ENCODE measurements around the gene CREM.

Gene CREM

DNA sequence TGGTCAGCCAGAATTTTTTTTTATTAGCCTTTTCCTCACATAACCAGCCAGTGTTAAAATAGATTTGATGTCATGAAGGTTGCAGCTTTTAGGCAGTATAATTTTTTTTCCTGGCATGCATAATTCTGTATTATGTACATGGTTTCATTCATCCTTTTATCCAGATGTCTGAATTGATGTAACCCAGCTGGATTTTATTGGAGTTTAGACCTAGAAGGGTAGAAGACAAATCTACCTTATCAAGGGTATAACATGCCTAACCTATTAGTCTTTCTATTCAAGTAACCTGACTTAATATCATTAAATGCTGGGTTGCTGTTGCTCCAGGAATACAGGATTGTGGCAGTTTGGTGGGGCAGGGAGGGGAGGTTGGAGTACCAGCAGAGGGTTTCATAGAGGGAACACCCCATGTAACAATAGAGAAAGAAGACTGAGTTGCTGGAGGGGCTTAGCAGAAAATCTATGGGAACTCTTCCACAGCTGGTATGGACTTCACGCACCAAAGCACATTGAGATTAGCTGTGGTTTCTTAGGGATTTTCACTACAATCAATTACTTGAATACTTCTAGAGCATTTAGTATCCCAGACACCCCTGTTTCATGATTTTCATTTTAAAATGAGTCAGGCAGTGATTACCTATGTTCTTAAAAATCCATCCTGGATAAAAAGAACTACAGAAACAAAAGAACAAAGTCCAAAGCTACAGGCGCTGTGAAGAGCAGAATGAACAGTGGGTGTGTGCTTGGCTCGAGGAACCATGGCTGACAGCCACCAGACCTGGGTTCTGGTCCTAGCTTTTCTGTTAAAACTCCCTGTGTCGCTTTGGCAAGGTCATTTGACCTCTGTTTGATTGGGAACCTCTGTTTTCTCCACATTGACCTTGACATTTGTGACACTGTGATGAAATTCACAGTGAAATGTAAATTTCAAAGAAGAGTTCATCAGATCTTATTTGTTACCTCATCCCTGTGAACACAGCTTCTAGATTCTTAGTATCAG lies 93.5 kb downstream of the CREM start:
- no peak for DNase-seq (ENCODE audit: low spot score)

DNA sequence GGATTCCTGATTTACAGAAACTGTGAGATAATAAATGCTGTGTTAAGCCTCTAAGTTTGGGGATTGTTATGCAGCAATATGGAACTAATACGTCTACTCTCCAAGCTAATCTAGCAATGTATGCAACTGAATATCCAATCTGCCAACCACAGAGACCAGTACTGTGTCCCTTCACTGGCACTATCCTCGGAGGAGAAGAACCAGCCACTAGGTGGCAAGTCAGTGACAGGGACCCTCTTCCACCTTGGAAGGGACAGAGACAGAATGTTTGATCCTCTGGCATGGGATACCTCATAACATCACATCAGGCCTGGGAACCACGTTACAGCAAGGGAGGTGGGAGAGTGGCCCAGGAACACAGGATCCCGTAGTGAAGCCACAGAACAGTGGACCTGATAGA lies 96.4 kb downstream of the CREM start:
- no peak for DNase-seq (ENCODE audit: low spot score)

DNA sequence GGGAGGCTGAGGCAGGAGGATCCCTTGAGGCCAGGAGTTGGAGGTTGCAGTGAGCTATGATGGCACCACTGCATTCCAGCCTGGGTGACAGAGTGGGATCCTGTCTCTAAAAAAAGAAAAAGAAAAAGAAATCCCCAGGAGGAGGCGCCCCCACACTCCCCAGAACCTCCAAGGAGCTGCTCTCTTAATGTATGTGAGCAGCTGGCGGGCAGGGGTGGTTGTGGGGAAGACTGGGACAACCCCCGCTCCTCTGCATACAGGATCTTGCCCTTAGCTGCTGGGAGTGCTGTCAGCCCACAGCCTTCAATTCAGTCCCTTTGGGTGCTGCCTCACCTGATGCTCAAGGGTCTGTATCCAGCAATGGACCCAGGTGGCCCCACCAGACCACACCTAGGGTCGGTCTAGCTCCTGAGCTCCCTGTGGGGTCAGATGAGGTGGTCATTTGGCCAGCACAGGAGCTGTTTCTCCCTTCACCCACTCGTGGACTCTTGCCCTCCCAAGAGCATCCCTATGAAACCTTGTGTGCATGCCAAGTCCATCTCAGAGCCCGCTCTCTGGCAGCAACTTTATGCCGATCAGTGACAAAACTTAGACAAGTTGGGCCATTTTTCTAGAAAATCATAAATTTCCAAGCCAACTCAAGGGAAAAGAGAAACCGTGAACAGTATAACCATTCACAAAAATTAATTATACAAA lies 97.5 kb downstream of the CREM start:
- DNase-seq (ENCODE audit: low spot score): no peak

DNA sequence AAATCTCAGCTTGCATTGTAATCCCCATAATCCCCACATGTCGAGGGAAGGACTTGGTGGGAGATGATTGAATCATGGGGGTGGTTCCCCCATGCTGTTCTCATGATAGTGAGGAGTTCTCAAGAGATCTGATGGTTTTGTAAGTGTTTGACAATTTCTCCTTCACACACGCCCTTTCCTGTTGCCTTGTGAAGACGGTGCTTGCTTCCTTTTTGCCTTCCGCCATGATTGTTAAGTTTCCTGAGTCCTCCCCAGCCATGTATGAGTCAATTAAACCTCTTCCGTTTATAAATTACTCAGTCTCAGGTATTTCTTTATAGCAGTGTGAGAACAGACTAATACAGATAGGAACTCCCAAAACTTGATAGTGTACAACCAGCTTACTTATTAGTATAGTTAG lies 98.6 kb downstream of the CREM start:
- DNase-seq (ENCODE audit: low spot score): no peak

DNA sequence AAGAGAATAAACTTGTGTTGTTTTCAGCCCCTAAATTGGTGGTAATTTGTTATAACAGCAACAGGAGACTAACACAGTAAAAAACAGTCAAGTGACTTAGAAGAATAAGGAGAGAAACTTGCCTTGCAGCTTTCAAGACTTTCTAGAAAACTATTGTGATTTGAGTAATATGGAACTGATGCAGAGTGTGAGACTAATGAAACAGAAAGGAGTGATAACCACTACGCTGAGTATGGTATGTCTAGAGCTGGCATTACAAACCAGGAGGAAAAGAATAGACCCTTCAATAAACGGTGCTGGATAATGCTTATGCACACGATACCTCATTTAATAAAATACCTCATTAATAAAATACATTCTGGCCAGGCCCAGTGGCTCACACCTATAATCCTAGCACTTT lies 99.9 kb downstream of the CREM start:
- no peak for DNase-seq (ENCODE audit: low spot score)

DNA sequence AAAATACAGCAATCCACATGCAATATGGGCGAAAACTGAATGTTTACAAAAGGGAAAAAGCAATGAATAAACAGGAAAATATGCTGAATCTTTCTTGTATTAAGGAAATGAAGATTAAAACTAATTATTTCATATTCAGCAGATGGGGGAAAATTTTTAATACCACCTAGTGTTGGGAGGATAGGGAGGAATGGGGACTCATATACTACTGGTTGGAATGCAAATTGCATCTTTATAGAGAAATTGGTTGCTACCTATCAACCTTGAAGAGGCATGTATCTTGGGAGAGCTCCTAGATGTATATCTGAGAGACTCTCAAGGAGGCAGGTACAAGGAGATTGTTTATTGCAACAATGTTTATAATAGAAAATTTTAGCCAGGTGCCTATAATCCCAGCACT lies 101.4 kb downstream of the CREM start:
- DNase-seq (ENCODE audit: low spot score): no peak

DNA sequence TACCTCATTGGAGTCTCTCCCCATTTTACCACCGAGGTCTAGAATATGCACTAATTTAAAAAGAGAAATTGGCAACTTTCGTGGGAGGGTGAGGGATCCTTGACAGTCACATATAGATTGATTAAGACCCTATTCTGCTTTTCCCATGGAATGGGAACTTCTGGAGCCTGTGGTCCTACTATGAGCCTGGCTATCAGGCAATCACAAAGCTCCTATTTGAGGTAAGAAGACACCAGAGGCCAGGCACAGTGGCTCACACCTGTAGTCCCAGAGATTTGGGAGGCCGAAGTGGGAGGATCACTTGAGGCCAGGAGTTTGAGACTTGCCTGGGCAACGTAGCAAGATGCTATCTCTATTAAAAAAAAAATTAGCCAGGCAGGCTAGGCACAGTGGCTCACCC lies 105.0 kb downstream of the CREM start:
- DNase-seq (ENCODE audit: low spot score): no peak

DNA sequence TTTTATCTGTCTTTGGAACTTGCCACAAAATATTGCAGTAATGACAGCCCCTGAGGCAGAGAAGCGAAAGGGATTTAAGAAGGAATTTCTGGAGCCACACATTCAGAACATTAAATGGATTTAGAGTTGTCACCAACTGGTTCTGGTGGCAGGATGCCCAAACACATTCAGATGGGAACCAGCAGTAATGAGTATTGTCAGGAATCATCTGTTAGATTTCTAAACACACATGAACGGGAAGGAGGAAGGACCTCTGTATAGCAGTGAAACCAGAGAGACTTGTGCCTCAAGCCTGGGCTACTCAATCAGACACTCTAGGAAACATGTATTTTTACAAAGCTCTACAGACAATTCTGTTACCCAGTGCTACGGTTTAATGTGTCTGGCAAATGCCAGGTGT lies 105.9 kb downstream of the CREM start:
- DNase-seq (ENCODE audit: low spot score): no peak

DNA sequence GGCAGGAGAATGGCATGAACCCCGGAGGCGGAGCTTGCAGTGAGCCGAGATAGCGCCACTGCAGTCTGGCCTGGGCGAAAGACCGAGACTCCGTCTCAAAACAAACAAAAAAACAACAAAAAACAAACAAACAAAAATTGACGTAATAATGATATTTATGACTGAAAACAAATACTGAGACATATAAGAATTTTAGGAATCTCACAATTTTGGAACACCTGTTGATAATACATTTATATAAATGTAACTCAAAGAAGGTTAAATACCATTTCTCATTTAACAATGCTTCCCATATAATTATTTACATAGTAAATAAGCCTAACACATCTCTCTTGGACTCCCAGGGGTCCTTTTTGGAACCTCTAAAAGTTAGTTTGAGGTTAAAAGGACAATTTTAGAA lies 107.4 kb downstream of the CREM start:
- no peak for DNase-seq (ENCODE audit: low spot score)

DNA sequence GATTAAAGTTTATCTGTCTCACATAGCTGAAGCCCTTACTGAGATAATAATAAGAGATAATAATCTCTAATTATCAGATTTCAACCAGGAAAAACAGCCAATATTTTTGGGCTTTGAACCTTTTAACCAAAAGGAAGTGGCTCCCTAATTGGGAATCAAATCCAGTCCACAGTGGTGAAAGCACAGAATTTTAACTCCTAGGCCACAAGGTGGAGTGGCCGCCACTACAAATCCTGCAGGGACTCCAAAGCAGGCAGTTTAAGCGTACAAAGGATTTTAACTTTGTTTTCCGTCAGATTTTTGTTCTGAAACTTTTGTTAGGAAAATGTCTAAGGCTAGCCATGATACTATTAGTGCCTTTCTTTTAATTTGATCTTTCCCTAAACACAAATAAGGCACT lies 110.1 kb downstream of the CREM start:
- DNase-seq (ENCODE audit: low spot score): no peak

DNA sequence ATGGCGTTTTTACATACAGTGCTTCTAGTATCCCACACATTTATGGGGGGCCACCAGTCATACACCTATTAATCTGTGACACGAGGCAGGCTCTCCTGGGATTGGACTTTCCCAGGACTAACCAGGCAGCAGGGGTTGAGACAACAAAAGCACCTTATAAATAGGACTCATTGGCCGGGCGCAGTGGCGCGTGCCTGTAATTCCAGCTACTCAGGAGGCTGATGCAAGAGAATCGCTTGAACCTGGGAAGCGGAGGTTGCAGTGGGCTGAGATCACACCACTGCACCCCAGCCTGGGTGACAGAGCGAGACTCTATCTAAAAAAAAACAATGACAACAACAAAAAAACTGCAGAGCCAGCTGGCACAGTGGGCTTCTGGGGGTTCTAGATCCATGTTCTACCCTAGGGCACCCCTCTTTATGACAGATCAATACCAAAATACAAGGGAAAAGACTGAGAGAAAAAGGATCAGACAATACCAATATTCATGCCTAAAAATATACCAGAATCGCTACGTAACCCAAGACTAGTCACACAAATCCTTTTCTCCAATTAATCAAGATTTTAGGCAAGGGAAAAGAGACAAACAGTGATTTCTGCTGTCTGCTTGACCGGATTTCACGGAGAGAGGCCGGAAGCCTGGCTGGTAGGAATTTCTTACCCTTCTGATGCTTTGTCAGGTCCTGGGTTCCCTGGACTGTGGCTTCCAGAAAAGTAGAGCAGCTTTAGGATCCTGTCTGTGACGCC lies 111.3 kb downstream of the CREM start:
- DNase-seq (ENCODE audit: low spot score): no peak

DNA sequence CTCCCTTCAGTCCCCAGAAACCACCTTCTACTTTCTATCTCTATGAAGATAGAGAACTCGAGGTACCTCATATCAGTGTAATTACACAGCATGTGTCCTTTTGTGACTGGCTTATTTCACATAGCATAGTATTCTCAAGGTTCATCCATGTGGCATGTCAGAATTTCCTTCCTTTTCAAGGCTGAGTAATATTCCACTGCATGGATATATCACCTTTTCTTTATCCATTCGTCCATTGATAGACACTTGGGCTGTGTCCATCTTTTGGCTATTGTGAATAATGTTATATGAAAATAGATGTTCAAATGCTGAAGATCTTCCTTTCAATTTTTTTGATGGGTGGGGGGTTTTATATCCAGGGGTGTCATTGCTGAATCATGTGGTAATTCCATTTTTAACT lies 117.9 kb downstream of the CREM start:
- no peak for DNase-seq (ENCODE audit: low spot score)

DNA sequence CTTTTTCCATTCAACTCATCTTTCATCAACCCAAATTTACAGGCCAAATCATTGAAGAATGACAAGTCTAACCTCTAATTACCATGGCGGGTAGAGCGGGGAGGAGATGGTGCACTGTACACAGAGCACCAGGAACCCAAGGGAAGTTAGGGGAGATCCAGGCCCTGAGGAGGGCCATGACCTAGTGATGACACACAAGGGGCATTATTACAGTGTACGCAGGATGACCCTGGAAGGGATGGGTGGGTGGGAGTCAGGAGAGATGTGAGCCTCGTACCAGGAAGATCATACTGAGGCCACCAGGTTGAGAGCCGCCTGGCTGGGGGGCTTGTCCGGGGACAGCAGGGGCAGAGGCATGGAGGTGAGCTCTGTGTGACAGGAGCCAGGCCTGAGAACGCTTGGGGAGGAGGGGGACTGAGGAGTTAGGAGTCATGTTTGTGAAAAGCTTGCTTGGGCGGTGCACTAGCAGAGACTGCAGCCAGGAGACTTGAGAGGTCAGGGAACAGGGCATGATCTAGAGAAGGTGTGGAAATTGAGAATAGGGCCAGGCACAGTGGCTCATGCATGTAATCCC lies 120.2 kb downstream of the CREM start:
- no peak for DNase-seq (ENCODE audit: low spot score)

DNA sequence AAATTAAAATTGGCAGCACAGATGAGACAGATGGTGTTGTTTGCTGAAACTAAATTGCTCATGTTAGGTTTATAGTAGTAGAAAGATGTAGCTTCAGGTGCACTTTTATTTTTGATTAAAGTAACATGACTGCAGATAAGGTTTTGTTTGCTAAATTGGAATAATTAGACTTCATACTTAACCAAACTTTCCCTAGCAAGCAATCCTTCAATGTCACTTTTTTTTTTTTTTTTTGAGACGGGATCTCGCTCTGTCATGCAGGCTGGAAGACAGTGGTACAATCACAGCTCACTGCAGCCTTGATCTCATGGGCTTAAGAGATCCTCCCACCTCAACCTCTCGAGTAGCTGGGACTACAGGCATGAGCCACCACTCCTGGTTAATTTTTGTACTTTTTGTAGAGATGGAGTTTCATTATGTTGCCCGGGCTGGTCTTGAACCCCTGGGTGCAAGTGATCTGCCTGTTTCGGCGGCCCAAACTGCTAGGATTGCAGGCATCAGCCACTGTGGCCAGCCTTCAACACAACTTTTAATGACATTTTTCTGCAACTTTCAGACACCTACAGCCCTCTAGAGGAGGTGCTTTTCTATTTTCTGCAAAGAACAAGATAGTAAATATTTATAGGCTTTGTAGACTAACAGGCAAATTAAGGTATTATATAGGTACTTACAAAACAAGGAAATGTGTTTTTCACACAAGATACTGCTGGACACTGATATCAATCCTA lies 124.9 kb downstream of the CREM start:
- DNase-seq (ENCODE audit: low spot score): no peak

DNA sequence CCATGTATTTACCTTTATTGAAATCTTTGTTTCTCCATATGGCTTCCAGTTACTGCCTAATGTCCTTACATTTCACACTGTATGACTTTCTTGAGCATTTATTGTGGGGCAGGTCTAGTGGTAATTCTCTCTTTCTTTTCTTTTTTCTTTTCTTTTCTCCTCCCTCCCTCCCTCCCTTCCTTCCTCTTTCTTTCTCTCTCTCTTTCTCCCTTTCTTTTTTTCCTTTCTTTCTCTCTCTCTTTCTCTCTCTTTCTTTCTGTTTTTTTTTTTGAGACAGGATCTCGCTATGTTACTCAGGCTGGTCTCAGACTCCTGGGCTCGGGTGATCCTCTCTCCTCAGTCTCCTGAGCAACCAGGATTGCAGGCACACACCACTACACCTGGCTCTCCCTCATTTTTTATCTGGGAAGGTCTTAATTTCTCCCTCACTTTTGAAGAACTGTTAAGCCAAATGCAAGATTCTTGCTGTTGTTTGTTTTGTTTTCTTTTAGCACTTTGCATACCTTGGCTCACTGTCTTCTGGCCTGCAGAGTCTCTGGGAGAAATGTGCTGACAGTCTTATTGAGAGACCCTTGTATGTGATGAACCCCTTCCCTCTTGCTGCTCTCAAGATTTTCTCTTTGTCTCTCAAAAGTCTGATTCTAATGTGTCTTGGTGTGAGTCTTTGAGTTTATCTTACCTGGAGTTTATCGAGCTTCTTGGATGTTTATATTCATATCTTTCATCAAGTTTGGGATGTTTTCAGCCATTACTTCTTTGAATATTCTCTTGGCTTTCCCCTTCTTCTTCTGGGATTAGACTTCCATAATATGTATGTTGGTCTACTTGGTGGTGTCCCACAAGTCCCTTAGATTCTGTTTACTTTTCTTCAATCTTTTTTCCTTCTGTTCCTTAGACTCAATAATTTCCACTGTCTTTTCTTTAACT lies 130.7 kb downstream of the CREM start:
- no peak for DNase-seq (ENCODE audit: low spot score)

DNA sequence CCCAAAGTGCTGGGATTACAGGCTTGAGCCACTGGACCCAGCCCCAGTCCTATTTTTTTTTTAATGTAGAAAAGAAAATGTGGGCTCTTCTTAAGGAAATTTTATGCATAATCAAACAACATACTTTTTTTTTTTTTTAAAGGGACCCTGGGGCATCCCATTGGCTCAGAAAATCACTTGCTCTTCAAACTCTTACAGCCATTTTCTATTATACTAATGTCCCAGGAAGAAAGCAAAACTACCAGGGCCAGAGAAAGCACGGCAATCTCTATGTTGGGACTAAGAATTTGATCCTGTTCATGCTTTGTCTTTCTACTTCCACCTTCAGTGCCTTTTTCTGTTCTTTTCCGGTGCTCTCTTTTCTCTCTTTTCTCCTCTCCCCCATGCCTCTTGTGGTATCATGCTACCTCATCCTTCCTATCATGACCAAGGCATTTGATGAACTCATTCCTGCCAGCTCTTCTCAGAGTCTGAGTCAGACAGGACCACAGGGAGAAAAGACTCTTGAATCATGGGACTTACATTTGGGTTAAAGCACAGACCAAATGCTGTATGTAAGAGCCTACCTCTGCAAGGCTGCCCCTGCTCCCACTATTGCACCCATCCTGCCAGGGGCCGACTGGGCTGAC lies 133.2 kb downstream of the CREM start:
- peak; percentile 16 for DNase-seq (ENCODE audit: low spot score)

DNA sequence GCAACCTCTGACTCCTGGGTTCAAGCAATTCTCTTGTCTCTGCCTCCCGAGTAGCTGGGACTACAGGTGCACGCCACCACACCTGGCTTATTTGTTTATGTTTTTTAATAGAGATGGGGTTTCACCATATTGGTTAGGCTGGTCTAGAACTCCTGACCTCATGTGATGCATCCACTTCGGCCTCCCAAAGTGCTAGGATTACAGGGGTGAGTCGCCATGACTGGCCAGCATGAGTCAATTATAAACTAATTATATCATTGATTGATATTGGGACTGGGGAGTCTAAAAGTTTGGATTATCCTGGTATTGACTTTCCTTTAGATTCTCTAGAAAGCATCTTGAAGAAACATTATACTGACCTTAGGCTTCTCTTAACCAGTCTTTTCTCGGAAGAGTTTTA lies 135.8 kb downstream of the CREM start:
- no peak for DNase-seq (ENCODE audit: low spot score)

Measured in SW480 (cell line).